ENCODE data around the gene FBXO42.

FBXO42 gene

DNA sequence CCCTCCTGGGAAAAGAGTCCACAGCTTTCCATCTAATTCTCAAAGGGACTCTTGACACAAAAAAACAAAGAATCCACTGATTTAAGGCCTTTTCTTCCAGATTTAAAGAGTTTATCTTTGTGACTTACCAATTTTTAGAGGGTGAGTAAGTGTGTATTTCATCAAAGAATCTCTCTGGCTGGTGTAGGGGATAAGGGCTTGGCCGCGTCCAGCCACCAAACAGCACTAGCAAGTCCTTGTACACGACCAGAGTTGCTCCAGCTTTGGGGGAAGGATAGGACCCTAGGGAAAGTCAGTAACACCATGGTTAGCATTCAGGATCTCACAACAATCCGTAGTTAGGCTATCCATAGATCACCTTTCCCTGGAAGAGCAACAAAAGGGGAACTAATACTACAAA, 95.8 kb downstream of the FBXO42 start:
- TF ChIP-seq MYC (IDR thresholded peaks at IDR 0.05; ENCODE audit: low read depth, low read length) (no peak), CTCF (IDR thresholded peaks at IDR 0.05; ENCODE audit: low read depth, low read length) (no peak), POLR2A (IDR thresholded peaks at IDR 0.05; ENCODE audit: extremely low read depth, insufficient read length) (no peak)
- TF ChIP-seq, protein P1, sequence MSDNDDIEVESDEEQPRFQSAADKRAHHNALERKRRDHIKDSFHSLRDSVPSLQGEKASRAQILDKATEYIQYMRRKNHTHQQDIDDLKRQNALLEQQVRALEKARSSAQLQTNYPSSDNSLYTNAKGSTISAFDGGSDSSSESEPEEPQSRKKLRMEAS (IDR thresholded peaks at IDR 0.05; ENCODE audit: low read depth, low read length), result no peak

DNA sequence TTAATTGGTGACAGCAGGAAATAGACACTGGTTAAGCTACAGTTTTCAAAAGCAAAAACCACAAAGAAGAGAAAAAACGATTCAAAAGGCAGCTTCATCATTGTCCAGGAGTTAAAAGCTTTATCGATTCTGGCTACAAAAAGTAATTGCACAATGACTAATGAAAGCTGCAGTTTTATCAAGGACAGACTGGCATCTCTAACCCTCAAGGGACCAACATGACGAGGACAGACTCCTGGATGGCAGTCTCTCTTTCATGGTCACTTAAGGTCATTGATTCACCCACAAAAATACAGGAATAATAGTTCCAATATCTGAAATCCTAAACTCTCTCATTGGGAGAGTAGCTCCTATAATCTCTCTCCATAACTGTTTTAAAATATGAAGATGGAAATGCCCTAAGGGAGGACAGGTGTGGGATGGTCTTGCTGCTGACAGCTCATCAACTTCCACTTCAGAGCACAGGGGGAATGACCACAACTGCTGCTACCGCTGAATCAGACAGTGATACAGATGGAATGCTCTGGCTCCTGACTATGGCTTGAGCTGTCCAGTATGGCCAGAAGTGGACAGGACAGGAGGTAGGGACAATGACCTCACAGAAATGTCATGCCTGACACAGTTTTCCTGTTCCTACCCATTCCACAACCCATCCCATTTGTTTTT, 97.9 kb downstream of the FBXO42 start:
- no peak for TF ChIP-seq POLR2A (IDR thresholded peaks at IDR 0.05; ENCODE audit: extremely low read depth, insufficient read length)
- TF ChIP-seq CTCF (IDR thresholded peaks at IDR 0.05; ENCODE audit: low read depth, low read length), result no peak
- TF ChIP-seq, protein P1 (IDR thresholded peaks at IDR 0.05; ENCODE audit: low read depth, low read length), result no peak
- no peak for TF ChIP-seq MYC (IDR thresholded peaks at IDR 0.05; ENCODE audit: low read depth, low read length)
- no peak for DNase-seq (ENCODE audit: low read depth)
- H3K4me3 ChIP-seq (ENCODE audit: low read depth, low read length), result no peak overlapping the region

More for the DNA sequence above, 95.8 kb downstream of the FBXO42 start:
- no peak overlapping the region for H3K4me3 ChIP-seq (ENCODE audit: low read depth, low read length)
- DNase-seq (ENCODE audit: low read depth), result no peak

DNA sequence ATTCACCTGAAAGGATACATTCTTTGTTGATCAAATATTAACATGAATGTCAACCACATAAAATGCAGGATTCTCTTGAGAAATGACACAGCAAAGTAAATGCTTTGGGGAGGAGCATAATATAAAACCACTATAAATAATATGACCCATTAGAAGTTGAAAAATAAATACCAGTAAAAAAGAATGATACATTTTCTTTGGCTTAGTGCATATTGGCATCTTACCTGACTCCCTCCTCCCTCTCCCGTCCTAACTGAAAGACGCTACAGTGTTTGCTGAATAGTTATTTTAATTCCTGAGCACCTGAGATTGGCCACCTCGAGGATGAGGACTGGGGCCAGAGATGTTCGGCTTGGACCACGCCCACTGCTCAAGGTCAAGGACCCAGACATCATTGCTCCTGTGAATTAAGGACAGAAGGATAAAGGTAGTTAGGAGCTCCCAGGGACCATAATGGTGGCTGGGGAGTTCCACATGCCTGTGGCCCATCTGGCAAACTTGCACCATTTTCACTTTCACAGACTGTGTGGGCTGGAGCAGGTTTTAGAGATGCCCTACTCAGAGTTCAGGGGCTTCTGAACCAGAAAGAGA, 98.9 kb downstream of the FBXO42 start:
- no peak overlapping the region for H3K4me3 ChIP-seq (ENCODE audit: low read depth, low read length)
- no peak for DNase-seq (ENCODE audit: low read depth)
- TF ChIP-seq MYC (IDR thresholded peaks at IDR 0.05; ENCODE audit: low read depth, low read length), result no peak
- no peak for TF ChIP-seq POLR2A (IDR thresholded peaks at IDR 0.05; ENCODE audit: extremely low read depth, insufficient read length)
- TF ChIP-seq CTCF (IDR thresholded peaks at IDR 0.05; ENCODE audit: low read depth, low read length), result no peak
- TF ChIP-seq, protein P1 (IDR thresholded peaks at IDR 0.05; ENCODE audit: low read depth, low read length), result no peak

DNA sequence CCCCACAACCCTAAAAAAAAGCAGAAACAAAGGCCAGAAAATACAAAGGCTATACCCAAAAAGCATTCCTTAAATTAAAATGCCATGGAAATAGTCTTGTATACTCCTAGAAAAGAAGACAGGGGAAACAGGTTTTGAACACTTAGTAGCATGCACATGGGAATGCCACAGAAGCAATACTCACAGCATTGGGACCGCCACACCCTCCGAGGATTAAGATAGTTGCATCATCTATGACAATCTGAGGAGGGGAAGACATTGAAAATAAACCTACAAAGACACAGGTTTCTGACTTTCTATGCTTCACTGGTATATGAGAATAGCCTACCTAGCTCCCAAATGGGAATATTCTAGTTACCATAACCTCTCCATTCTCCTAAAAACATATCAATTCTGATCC, 99.4 kb downstream of the FBXO42 start:
- TF ChIP-seq POLR2A (IDR thresholded peaks at IDR 0.05; ENCODE audit: extremely low read depth, insufficient read length) (no peak), MYC (IDR thresholded peaks at IDR 0.05; ENCODE audit: low read depth, low read length) (no peak), CTCF (IDR thresholded peaks at IDR 0.05; ENCODE audit: low read depth, low read length) (no peak)
- TF ChIP-seq, protein P1 (IDR thresholded peaks at IDR 0.05; ENCODE audit: low read depth, low read length), result no peak
- DNase-seq (ENCODE audit: low read depth), result no peak

GRCh38 chr1:16251381-16251780, 100.9 kb downstream of the FBXO42 start:
- no peak for DNase-seq (ENCODE audit: low read depth)
- TF ChIP-seq, protein P1 (IDR thresholded peaks at IDR 0.05; ENCODE audit: low read depth, low read length), result no peak
- TF ChIP-seq CTCF (IDR thresholded peaks at IDR 0.05; ENCODE audit: low read depth, low read length) (no peak), MYC (IDR thresholded peaks at IDR 0.05; ENCODE audit: low read depth, low read length) (no peak), POLR2A (IDR thresholded peaks at IDR 0.05; ENCODE audit: extremely low read depth, insufficient read length) (no peak)
- H3K4me3 ChIP-seq (ENCODE audit: low read depth, low read length), result no peak overlapping the region

More for the DNA sequence above, 99.4 kb downstream of the FBXO42 start:
- H3K4me3 ChIP-seq (ENCODE audit: low read depth, low read length), result no peak overlapping the region
